GM21515 (cell line): ENCODE data around the gene TBC1D14.
"Not testable (repeated sequence)": the region's sequence is repeated elsewhere in the genome, so short reads cannot be mapped to it uniquely, and the experiment has no call there.

ENCODE experiments used
- ATAC-seq: cut with Tn5 transposase; IDR thresholded peaks from one replicate; pipeline ENCODE4 v1.9.1; 2021; ENCODE audit not compliant: unreplicated experiment

TBC1D14 gene

DNA sequence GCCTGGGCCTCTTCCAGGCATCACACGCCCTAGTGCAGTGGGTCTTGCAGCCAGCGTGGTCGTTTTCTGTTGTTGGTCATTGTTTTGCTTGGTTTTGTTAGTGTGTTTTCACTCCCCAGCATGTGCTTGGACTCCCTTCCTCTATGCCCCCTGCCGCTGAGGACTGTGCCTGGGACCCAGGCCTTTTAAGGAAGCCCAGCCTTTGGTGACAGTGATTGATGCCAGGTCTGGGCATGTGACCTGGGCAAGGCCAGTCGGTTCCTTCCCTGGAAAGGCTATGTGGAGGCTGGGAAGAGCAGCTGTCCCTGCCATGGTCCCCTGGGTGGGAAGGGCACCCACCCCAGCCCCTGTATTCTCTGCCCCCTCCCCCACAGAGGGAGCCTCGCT is 167.1 kb downstream of the TBC1D14 start:
- ATAC-seq: no peak

- no peak for ATAC-seq
Observed at GRCh38 chr4:7077371-7077770, 167.7 kb downstream of the TBC1D14 start.

DNA sequence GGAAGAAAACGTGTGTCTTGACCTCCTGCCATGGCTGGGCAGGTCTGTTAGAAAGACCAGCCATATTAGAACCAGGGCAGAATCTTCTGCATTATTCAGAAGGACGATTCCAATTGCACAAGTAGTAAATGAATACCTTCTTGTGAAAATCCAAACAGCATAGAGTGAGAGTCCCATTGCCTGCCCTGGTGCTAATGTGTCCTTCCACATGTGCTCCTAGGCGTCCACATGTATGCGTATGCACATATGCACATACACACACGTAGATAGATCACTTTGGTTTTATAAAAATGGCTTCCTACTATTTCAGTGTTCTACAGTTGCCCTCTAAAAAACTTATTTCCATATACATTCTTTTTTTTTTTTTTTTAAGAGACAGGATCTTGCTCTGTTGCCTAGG is 168.4 kb downstream of the TBC1D14 start:
- ATAC-seq: no peak

DNA sequence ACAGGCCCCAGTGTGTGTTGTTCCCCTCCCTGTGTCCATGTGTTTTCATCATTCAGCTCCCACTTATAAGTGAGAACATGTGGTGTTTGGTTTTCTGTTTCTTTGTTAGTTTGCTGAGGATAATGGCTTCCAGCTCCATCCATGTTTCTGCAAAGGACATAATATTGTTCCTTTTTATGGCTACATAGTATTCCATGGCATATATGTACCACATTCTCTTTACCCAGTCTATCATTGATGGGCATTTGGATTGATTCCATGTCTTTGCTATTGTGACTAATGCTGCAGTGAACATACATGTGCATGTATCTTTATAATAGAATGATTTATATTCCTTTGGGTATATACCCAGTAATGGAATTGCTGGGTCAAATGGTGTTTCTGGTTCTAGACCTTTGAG is 169.9 kb downstream of the TBC1D14 start:
- not testable (repeated sequence) for ATAC-seq

DNA sequence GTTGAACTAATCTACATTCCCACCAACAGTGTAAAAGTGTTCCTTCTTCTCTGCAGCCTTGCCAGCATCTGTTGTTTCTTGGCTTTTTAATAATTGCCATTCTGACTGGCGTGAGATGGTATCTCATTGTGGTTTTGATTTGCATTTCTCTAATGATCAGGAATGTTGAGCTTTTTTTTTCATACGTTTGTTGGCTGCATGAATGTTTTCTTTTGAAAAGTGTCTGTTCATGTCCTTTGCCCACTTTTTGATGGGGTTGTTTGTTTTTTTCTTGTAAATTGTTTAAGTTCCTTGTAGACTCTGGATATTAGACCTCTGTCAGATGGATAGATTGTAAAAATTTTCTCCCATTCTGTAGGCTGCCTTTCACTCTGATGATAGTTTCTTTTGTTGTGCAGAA is 170.3 kb downstream of the TBC1D14 start:
- not testable (repeated sequence) for ATAC-seq
